Cortex of kidney (tissue), 1 donor: ENCODE data around the gene WDR4.
"Not testable (repeated sequence)": the region's sequence is repeated elsewhere in the genome, so short reads cannot be mapped to it uniquely, and the experiment has no call there.

ENCODE experiments used
- DNase-seq: peaks from one replicate; lab custom pipeline; 2025; lab: John Stamatoyannopoulos, UW

WDR4 gene

DNA sequence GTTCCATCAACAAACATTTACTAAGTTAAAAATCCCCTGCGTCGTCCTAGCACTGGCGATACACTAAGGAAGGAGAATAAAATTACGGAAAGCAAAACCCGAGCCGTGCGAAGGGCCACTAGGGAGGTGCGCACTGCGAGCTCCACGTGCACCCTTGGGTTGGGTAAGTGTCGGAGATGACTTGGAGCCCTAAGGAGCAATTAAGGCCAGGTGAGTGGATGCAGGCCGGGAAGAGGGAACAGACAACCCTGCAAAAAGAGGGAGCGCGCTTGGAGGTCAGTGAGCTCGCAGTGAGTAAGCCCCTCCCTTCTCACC is 704 bp downstream of the WDR4 start:
- no peak for DNase-seq

DNA sequence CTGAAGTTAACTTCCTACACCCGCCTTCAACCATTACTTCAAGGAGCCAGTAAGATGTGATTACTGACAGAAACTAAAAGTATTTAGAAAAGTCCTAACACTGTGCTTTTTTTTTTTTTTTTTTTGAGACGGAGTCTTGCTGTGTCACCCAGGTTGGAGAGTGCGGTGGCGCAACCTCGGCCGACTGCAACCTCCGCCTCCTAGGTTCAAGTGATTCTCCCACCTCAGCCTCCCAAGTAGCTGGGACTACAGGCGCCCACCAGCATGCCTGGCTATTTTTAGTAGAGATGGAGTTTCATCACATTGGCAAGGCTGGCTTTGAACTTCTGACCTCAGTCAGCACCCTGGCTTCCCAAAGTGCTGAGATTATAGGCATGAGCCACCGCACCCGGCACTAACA is 3.5 kb downstream of the WDR4 start:
- not testable (repeated sequence) for DNase-seq

DNA sequence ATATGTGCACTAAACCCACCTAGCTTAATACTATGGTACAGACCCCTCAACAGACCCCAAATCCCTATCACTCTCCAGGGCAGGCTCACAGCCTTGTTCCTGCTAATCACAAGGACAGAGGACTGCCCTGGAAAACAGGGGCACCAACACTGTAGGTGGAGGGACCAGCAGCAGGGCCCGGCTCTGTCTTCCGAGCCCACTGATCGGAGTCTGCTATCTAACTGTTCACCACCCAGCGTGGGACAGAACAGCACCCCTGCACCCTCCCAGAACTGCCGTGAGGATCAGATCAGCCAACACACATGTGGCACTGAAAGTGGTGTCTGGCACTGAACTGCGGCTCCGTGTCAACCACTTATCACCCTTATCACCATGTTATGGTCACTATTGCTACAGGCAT is 6.2 kb downstream of the WDR4 start:
- DNase-seq = no peak

DNA sequence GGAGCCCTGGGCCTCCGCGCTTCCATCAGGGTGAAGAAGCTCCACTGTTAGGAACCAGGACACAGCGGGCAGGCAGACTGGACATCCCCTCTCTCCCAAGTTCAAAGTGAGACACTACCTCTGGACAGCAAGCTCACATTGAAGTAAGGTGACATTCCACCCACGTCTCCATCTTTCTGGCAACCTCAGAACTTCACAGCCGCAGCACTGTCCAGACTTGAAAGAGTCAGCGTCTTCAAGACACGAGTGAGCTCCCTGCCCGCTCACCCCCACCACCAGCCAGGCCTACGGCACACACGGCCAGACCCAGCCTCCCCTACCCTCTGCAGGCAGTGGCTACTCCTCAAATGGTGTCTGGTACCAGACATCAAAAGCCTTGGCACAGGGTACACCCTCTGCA is 11.1 kb downstream of the WDR4 start:
- no peak for DNase-seq

DNA sequence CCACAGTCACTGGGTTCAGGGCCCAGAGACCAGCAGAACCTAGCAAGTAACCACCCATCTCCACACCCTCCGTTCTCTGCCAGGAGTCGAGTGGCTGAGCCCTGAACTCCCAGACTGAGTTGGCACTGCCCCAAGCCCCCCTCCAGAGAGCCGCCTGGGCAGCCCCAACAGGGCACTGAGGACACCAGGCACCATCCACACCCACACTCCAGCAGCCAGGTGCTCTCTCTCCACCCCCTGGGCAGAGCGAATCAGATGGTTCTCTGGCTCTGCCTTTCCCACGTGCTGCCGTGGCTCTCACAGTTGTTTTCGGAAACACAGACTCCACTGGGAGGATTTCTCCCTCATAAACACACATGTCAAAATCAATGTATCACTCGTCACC is 13.6 kb downstream of the WDR4 start:
- DNase-seq = no peak

DNA sequence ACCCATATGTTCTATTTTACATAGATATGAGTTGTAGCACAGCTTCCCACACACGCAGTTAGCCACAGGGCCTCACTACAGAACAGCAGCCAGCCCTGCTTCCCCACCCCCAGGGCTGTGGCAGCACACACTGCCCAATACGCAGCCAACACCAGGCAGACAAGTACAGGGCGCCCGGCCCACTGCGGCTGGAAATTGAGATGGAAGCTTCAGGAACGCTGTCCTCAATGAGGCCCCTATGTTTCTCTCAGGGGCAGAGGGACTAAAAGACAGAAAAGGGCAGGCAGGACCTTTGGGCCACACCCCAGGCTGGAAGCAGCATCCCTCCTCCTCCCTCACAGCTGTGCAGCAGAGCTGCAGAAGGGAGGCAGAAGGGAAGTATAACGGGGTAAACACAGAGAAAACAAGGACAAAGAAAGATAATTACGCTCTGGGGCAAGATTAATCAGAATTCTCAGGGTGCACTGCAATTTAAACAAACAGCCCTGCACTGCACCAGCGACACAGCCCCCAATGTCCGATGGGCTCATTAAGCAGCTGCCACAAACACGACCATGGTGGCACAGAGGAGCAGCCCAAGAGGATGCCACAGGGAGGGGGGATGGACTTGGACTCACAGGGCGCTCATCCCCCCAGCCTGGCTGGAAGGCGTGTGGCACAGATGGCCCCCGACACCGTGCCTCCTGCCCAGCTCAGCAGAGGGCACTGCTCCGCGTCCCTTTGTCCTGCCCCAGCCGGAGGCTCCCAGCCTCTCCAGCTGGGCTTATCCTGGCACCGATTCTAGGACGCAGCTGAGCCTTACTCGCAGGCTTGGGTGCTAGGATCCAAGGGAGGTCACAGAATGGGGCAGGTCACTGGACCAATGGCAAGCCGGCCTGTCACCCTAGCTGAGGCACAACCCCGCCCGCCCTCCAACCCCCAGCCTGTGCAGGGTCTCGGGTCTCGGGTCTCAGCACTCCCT is 14.2 kb downstream of the WDR4 start:
- DNase-seq = no peak

DNA sequence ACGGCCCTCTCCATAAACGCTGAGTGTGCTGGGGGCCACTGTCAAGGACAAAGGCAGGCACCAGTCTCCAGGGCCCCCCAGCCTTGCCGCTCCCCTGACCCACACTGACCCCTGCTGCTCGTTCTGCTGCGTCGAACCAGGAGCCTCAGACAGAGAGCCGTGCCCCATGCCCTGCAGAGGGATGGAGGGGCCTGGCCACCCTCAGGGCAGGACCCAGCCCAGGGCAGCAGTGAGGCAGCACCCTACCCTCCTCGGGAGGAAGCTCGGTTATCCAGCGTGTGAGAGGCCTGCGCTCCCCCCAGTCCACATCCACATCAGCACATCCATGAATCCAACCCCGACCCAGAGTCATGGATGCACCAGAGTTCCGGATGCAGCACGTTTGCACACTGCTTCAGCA is 15.1 kb downstream of the WDR4 start:
- DNase-seq = no peak

DNA sequence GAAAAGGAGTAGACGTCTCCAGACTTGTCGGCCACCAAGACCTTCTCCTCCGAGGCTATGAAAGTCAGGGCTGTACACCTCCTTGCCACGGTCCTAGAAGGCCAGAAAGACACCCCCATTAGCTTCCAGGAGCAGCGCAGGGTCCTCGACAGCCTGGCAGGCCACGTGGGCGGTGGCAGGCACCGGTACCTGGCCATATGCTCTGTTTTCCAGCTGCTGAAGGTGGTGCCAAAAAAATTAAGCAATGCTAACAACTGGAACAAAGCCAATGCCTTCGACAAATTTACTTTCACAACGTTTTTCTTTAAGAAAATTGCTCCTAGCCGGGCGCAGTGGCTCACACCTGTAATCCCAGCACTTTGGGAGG is 15.9 kb downstream of the WDR4 start:
- no peak for DNase-seq

DNA sequence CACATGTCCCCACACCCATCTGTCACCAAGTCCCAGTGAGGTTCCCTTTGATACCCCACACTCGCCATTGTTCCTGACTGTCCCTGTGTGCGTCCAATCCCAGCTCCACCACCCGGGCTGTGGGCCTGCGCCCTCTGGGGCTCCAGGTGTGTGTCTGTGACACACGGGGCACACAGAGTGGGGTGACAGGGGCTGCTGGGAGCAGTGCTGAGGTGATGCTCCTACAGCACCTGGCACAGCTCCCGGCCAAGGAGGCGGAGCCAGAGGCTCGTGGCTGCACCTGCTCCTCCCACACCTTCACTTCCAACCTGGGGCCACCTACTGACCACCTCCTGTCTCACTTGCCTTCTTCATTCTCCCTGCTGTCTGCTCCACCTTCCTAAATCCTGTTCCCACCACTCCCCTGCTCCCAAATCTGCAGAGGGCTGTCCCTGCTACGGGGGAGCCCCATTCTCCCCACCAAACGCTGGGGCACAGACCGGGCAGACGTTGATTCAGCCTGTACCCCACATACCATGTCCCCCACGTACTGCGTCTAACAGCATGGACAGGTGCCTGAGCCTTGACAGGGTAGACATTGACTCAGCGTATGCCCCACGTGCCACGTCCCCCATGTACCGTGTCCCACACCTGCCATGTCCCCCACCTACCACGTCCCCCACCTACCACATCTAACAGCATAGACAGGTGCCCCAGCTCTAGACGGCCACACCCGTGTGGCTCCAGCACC is 16.4 kb downstream of the WDR4 start:
- no peak for DNase-seq

DNA sequence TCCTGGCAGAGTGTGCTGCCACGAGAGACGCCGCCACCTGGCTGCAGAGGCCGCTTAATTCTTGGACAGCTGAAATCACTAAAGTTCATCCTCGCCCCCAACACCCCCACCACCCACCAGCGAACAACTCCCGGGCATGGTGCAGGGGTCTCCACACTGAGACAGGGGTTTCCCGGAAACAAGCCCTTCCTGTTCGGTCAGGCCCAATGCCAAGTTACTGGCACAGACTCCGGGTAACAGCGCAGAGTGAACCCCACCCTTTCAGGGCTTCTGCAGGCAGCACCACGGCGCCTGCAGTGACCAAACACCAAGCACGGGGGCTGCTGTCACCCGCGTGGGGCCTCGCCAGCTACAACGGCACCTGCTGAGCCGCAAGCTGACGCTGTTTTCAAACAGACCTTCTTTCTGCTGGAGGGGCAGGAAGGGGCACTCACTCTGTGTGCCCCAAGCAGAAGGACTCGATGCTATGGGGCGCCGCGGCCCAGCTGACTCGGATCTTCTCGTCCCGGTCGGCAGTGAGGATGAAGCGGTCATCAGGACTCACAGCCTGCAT is 17.4 kb downstream of the WDR4 start:
- no peak for DNase-seq

DNA sequence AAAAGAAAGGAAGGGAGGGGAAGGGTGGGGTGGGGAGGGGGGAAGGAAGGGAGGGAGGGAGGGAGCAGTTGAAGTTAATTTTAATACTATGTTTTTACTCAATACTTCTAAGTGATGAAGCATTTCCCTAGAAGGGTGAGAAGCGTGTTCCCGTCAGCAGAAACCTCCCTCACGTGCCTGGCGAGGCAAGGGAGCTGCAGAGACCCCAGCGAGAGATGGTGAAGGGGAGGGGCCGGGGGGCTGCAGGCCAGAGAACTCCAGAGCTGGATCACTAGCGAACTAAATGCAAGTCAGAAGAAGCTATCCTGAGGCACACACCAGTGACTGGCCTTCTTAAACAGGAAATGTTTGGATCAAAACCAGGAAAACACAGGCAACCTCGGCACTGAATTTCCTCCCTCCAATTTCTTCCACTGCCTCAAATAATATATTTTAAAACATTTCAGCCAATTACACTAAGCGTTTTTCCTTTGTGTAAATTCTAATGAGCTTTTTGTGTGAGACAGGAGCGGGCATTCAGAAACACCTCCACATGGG is 18.0 kb downstream of the WDR4 start:
- DNase-seq = no peak

DNA sequence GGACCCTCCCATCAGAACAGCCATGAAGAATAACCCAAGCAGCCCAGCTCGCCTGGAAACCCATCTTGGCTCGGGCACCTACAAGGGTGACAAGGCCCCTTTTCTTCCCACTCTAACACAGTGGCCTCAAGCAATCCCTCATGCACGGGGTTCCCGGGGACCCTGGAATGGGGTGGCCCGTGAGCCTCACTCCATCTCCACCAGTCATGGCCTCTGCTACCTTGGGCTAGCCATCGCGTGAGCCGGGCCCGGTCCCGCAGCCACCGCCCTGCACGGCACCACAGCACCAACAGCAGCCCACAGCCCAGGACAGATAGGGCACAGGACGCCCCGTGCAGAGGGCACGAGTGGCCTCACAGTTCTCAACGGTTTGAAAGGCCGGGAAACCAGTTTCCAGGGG is 19.0 kb downstream of the WDR4 start:
- DNase-seq = no peak

DNA sequence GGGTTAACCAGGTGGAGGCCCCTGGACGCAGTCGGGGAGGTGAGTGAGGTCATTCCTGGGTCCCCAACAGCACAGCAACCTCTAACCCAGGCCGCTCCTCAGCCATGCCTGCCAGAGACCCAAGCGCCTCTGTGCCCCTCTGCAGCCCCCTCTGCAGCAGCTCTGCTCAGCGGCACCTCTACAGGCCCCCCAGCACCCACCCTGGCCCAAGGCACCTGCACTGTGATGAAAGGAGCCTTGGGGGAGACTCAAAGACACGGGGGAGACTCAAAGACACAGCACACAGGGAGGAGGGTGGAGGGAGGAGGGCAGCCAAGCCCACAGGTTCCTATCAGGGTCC is 19.5 kb downstream of the WDR4 start:
- DNase-seq = no peak

DNA sequence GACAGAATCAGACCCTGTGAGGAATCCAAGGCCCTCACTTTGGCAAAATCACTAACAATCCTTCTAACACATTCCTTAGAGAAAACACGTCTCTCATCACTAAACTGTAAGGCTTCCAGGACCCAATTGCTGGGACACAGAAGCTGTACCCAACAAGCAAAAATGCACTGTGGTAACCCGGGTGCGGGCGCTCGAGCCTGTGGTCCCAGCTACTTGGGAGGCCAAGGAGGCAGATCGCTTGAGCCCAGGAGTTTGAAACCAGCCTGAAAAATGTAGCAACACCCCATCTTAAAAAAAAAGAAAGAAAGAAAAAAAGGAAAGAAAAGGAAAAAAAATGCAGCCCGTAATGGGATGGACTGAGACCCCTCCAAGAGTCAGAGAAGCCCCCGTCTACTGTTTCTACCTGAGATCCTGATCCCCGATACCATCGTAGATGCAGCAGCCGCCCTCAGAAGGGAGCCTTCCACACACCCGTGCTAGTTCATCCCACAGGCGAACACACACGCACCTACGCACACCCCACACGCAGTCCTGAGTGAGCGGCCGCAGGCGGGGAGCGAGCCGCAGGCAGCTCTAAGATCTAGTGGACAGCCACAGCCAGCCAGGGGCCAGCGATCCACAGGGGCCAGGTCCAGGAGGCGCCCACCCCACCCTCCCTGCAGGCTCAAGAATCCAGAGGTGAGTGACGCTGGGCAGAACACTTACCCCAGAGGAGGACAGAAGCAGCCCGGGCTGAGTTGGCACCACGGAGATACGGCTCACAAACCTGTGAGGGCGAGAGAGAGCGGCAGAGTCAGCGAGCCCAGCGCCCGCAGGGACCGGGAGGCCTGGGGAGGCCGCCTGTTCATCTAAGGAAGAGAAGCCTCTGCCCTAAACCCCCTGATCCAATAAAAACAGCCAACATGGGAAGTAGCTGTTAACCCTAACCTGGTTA is 20.1 kb downstream of the WDR4 start:
- DNase-seq = no peak

DNA sequence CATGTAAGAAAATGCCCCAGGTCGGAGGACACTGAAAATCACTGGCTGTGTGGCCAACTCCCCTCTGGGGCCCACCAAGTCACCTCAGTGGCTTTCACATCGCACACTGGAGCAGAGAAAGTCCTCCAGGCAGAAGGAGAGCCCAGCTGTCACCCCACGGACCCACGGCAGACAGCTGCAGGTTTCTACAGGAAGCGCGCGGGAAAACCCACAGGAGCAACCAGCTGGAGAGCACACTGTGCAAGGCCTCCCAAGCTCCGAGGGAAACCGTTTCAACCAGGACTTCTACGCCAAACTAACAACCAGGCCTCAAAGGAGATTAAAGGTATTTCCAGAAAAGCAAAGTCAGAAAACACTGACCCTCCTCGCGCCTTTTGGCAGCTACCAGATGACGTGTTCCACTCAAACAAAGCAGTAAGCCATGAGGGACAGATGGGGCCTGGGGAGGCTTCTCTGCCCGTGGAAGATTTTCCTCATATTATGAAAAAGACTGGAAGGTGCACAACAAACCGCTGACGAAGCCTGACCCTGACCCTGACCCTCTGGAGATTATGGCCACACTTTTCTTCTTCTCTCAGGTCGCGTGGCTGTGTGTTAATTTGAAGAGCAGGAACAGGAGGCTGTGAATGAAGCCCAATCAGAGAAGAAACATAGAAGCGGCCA is 21.0 kb downstream of the WDR4 start:
- DNase-seq = no peak

DNA sequence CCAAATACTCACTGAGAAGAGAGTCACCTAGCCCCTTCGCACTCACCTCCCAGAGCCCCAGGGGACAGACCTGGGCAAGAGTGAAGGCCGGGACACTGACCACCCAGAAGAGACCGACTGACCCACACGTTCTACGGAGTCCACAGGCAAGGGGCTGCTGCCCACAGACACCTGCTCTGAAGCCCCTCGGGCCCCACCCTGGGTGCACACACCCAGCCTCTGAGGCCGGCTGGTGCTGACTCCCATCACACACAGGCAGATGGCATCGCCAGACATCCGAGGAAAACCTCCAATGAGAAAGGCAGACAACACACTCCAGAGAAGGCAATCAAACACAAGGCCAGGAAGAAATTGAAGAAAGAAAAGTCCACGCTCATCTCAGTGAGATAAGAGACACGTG is 22.1 kb downstream of the WDR4 start:
- DNase-seq = no peak

DNA sequence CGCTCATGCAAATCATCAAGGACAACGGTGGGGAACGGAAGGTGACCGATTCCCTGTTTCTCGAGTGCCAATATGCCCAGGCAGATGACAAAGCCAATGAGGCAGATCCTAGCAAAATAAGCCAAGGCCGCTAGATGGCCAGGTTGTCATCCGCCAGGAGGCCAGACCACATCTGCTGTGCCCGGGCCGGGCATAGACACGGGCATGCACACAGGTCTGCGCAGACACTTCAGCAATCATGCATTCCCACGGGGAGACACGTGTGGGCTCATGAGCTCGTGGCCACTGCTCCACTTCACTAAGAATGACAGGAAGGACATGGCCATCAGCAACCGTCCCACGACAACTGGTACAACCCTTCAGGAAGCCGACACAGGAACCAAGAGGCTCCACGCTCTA is 23.4 kb downstream of the WDR4 start:
- DNase-seq = no peak

DNA sequence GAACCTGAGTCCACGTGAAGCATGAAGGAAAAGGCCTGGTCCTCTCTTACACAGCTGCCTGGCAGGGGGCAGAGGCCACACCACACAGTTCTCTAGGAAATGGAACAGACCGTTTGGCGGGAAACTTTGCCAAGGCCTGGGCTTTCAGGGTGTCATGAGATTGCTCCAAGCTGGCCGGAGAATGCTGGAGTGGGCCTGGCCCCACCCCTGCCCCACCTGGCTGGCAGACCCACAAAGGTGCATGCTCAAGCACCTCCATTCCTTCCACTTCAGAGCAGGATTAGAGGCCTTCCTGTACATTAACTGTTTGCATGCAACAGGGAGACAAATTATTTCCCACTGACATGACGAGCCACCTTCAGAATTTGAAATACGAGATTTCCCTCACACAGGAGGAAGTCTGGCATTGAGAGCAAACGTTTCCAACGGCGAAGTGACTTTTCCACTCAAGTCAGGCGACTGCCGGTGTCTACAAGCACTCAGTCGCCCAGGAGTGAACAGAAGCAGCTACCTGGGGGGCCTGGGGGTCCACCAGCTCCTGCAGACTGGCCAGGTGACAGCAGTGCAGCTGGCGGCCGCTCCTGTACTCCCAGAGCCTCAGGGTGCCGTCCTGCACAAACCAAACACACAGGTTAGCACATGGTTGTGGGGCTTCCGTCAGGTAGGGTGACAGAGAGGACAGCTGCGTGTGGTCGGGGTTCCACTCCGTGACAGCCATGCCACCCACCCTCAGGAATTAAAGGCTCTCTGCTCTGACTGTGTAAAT is 24.0 kb downstream of the WDR4 start:
- no peak for DNase-seq

DNA sequence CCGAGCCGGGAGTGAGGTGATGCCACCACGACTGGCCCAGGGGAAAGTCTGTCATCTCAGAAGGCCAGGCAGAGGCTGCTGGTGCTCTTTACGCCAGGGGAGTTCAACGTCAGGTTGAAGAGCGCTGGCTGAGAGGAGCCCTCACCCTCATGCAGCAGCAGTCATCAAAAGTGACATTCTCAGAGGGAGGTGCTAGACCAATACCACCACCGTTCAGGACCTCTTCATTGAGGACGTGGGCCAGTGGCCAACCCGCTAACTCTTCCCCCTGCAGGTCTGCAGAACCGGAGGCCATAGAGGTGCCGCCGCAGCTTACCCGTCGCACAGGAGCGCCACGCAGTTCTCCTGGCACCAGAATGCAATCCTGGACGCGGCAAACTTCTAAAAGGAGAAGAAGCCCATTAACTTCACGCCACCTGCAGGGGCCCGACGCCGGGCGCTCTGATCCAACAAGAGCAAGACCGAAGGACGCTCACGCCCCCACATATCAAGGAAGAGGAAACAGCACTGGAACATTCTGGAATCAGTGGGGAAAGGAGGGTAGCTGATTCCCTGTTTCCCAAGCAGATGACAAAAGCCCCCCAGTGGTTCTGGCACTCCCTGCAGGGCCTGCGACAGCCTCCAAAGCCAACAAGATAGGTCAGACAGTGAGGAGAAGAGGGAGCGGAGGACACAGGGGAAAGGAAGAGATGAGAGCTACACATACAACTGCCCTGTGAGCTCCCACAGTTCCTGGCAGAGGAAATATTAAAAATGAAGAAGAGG is 24.9 kb downstream of the WDR4 start:
- DNase-seq = no peak

DNA sequence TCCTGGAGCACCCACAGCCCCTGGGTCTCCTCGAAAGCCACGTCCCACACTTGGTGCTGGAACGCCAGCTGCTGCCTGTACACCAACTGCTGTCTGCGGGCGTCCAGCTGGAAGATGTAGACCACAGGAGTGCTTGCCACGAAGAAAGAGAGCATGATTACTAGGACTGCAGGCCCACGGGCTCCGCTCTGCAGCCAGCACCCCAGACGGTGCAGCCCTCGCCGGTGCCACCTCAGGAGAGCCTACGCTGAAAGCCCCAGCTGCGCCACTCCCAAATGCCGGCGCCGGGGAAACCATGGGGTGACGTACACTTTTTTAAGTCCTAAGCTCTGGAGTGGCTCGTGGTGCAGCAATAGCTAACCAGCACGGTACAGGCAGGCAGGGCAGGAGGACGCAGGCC is 25.7 kb downstream of the WDR4 start:
- DNase-seq = no peak
